Ramos (cell line): ENCODE data around the gene SMAD6.

ENCODE experiments used
- in situ Hi-C: fragments of 300-500 bp; cut with MboI; formaldehyde crosslinking; loops from one replicate; pipeline ENCODE4 v1.14.3; 2022; ENCODE audit warnings: low sequenced_read_pairs; ENCODE audit not compliant: unreplicated experiment

The SMAD6 gene

DNA sequence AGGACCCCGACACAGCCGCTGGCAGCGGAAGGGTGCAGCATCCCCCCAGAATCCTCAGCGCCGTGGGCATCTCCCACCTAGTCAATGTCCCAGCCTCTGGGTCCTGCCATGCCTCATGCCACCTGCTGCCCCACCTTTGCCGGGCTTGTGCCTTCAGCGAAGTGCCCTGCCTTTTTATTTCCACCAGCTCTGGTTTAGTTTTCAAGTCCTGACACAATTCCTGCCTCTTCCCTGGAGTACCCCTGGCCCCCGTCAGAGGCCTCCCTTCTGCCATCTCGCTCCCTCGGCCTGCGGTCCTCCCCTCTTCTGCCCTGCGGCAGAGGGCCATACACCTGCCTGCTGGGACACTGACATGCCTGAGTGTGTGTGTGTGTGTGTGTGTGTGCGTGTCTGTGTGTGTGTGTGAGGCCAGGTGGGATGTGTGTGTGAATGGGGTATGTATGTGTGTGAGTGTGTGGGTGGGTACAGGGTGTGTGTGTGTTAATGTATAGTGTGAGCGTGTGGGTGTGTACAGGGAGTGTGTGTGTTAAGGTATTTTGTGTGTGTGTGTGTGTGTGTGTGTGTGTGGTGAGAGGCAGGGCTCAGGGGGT lies 129.9 kb downstream of the SMAD6 start:
- in situ Hi-C loops = no loop called here
